Kidney glomerular epithelial cell (primary cell): Measurements from ENCODE around the gene C1orf226.

Experiments
- DNase-seq: peaks from one replicate; lab custom pipeline; 2025; lab: John Stamatoyannopoulos, UW

Gene C1orf226

GRCh38 chr1:162365284-162366020 lies 16.1 kb upstream of the C1orf226 start:
- DNase-seq, result no peak

GRCh38 chr1:162366149-162366548 lies 15.4 kb upstream of the C1orf226 start:
- DNase-seq, result no peak

- no peak for DNase-seq
These were observed 14.9 kb upstream of the C1orf226 start for GRCh38 chr1:162366671-162367070.

- DNase-seq, result no peak
These were observed 14.5 kb upstream of the C1orf226 start for GRCh38 chr1:162367073-162367472.

GRCh38 chr1:162367772-162368171 lies 13.8 kb upstream of the C1orf226 start:
- DNase-seq, result no peak

- no peak for DNase-seq
These were observed 13.1 kb upstream of the C1orf226 start for GRCh38 chr1:162368451-162368850.

GRCh38 chr1:162369571-162369970 lies 12.0 kb upstream of the C1orf226 start:
- DNase-seq, result no peak

- no peak for DNase-seq
These were observed 11.4 kb upstream of the C1orf226 start for GRCh38 chr1:162370161-162370560.

GRCh38 chr1:162370721-162371120 lies 10.8 kb upstream of the C1orf226 start:
- no peak for DNase-seq

- no peak for DNase-seq
These were observed 9.9 kb upstream of the C1orf226 start for GRCh38 chr1:162371611-162372010.

GRCh38 chr1:162372159-162373071 lies 9.1 kb upstream of the C1orf226 start:
- DNase-seq, result no peak

- DNase-seq, result no peak
These were observed 8.5 kb upstream of the C1orf226 start for GRCh38 chr1:162373072-162373427.

GRCh38 chr1:162373541-162374260 lies 7.8 kb upstream of the C1orf226 start:
- peak; percentile 67 for DNase-seq

GRCh38 chr1:162374406-162374805 lies 7.1 kb upstream of the C1orf226 start:
- DNase-seq, result no peak

- DNase-seq, result no peak
These were observed 6.1 kb upstream of the C1orf226 start for GRCh38 chr1:162375463-162375862.

- no peak for DNase-seq
These were observed 4.8 kb upstream of the C1orf226 start, which contains the start of gene SPATA46 for GRCh38 chr1:162376691-162377090. Gene SPATA46, minus strand, starts transcription at chr1:162376854. Its CDS starts 64 bp downstream, at chr1:162376790.

GRCh38 chr1:162380061-162380846 lies 1.3 kb upstream of the C1orf226 start:
- DNase-seq, result no peak

GRCh38 chr1:162381941-162382750 lies 618 bp downstream of the C1orf226 start:
- no peak for DNase-seq

- no peak for DNase-seq
These were observed 1.6 kb downstream of the C1orf226 start for GRCh38 chr1:162383091-162383490.

GRCh38 chr1:162383516-162383915 lies 2.0 kb downstream of the C1orf226 start:
- DNase-seq, result no peak

- DNase-seq, result no peak
These were observed 2.6 kb downstream of the C1orf226 start for GRCh38 chr1:162384116-162384515.
